HG03196 (cell line): Measurements from ENCODE around the gene GATA3.

ENCODE experiments used
- ATAC-seq: cut with Tn5 transposase; IDR thresholded peaks from one replicate; pipeline ENCODE4 v1.9.1; 2021; ENCODE audit not compliant: unreplicated experiment

Gene GATA3

DNA sequence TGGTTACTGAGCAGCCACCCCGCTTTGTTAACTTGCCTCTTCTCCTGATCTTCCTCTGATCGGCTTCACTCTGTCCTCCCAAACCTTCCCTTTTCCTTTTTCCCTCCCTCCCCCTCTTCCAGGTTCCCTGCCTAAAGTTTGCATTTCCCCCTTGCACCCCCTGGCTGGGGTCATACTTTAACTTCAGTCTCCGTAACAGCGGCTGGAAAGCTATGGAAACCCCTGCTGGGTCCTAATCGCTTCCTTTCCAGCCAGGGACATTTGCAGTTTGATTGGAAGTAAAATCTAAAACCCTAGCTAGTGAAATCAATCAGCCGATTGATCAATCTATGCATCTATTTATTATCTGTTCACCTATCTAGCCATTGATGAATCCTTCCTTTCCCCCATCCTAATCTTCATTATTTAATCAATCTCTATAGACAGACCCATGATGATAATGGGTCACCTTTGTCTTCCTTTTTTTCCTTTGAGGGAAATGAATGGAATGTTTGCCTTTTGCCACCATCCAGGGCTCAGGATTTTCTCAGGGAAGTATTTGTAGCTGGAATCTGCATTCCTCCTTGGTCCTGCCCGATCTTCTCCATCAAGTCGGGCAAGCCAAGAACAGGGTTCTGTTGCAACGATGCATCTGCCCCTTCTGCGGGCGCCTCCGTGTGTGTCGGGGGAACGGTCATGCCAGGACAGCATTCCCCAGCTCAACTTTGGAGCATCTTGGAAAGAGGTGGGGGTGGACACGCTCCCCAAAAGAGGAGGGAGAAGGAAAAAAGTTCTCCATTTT, 8.8 kb downstream of the GATA3 start:
- no peak for ATAC-seq

DNA sequence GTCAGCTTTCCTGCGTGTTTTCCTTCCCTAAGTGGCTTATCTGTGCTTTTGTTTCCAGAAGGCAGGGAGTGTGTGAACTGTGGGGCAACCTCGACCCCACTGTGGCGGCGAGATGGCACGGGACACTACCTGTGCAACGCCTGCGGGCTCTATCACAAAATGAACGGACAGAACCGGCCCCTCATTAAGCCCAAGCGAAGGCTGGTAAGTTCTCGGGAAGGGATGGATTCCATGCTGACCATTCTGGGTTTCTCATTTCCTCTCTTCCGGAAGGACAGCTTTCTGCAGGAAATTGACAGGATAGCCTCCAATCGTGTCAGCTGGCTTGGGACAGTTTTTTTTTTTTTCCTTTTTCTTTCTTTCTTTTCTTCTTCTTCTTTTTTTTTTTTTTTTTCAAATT, 9.4 kb downstream of the GATA3 start:
- no peak for ATAC-seq

DNA sequence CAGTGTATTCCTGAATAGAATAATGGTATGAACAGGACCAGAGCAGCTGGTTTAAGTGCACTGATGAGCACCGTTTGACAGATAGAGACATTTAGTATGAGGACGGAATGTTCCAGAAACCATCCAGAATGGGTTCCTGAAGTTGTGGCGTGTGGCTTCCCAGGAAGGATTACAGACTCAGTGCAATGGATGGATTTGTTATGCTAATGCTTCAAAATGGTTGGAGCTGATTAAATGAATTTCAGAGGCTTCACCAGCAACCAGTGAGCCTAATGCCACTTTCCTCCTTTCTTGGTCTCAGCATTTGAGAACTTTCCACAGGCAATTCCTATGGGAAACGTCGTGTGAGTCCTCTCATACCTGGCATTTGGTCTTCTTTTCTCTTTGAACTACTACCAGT, 9.9 kb downstream of the GATA3 start:
- no peak for ATAC-seq

DNA sequence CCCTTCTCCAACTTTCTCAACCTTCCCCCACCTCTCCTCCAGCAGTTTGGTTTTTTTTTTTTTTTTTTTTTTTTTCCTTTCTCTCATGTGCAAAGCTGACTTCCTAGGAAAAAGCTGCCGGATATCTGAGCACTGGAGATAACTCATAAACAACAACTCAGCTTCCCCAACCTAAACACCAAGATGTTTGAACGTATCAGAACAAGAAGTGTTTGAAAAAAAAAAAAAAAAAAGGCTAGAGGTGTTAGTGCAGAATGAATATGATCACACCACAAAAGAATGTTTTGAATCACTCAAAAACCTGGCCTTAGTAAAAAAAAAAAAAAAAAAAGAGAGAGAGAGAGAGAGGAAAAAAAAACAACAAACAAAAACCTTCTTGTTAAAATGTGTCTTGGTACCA, 11.2 kb downstream of the GATA3 start:
- ATAC-seq = no peak

DNA sequence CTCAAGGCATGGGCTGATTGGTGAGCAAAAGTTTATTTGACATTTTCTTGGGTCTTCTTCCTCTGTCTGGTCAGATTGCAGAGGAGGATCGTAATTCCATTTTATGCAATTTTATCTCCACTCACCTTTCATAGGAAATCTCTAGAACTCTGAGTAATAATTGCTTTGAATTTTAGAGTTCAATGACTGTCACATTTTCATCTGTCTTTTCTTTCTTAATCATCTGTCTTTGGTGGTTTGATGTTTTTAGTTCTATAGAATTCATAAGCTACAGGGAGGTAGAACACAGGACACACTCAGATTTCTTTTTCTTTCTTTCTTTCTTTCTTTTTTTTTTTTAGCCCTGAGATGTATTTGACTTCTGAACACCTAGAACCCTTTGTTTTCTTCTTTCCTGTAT, 11.6 kb downstream of the GATA3 start:
- no peak for ATAC-seq

DNA sequence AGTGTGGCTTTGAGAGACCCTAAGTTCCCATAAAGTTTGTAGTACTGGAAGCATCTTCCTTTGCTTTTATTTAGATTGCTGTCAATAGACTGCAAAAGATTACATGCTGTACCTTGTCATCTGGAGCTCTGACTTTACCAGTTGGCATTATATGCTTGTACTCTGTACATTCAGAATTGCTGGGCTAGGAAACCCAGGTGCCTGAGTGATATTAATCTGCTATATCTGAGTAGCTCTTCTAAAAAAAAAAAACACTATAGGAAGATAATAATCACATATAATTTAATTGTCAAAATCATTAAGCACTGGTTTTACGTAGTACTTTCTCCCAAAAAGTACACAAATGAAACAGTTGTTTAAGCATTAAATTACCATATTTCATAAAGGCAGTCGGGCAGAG, 12.3 kb downstream of the GATA3 start:
- ATAC-seq = no peak

DNA sequence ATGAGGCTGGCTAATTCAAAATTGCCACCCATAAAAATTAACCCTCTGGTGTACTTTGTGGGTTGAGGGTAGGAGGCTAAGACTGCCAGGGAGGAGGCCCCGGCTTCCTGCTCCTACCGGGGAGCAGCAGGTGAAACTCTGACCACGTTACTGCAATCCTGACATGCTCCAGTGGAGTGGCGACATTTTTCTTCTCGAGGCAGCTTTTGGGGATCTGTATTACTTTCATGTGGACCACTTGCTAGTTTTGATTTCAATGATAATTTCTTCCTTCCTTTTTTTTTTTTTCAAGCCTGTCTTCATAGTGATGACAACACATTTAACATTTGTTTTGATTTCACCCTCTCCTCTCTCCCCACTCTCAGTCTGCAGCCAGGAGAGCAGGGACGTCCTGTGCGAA, 14.6 kb downstream of the GATA3 start:
- ATAC-seq = no peak

DNA sequence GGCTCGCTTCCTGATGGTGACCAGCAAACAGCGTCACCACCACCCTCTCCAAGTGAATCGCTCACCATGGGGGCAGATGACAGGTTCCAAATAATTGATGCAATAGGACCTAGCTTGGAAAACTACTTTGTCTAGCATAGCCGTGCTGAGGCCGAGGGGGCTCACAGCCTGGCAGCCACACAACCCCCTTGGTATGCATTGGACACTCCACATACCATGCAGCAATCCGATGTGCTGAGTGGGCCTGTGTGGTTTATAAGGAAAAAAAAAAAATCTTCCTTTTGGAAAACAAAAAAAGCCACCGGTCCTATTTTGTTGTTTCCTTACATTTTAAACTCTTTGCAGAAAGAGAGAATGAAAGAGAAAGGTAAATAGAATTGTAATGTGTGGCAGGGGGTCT, 15.1 kb downstream of the GATA3 start:
- no peak for ATAC-seq

DNA sequence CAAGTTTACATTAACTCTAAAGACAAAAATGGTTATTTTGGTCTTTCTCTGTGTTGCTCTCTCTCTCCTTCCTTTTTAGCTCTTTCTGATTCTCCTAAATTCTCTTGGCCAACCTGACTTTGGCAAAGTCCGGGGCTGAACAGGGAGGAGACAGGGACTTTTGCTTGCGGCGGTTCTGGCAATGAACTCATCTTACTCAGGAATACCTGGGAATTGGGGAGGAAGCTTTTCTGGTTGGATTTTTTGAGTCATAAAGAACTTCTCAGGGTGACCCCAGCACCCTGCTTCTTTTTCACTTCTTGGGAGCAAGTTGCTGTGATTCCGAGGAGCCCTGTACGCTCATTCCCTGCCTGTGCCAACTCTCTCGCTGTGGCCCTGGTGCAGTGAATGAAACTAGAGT, 16.0 kb downstream of the GATA3 start:
- ATAC-seq = no peak

DNA sequence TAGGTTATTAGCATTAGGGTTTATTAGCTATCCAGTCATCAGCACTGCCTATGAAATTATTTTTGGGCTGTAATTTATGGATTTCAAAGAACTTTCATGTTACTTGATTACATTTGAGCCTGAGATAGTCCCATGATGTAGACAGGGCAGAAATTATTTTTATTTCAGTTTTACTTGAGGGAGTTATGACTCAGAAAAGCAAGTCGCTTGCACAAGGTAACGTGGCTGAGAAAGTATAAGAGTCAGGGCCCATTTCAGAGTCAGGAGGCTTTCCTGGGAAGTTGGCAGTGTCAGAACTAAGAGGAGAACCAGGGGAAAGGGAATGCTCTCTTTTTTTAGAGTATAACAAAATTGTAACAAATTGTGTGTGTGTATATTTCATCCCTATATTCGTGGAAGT, 16.5 kb downstream of the GATA3 start:
- no peak for ATAC-seq

DNA sequence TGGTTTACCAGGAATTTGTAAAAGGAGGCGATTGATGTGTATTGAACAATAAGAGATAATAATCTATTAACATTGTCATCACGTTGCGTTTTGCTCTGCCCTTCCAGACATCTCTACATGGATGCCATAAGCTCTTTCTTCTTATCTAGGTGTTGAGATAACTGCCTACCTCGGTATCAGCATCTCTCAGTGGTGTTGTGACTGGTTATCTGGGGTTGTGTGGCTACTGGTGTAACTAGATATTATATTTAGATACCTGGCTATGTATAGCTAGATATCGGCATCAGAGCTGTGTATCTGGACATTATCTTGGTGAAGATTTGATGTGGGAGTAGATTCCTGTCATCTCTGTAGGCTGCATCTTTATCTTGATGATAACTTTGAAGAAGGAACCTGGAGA, 17.2 kb downstream of the GATA3 start:
- ATAC-seq = no peak

DNA sequence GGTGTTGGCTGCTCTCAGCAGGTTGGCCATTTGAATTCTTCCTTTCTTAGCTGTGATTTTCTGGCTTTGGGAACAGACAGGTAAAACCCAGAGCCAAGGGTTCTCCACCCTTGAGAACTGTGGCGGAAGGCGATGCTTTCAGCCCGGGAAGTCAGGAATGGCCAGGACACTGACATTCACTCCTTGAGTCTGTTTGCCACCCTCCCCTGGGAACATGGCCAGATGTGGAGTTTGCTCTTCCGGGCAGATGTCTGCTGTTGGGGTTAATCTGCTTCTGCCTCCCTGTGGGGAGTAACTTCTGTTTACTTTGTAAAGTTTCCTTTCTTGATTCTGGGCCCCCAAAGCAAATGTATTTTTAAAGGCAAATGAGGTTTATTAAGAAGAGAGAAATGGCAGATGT, 17.7 kb downstream of the GATA3 start:
- ATAC-seq = no peak

DNA sequence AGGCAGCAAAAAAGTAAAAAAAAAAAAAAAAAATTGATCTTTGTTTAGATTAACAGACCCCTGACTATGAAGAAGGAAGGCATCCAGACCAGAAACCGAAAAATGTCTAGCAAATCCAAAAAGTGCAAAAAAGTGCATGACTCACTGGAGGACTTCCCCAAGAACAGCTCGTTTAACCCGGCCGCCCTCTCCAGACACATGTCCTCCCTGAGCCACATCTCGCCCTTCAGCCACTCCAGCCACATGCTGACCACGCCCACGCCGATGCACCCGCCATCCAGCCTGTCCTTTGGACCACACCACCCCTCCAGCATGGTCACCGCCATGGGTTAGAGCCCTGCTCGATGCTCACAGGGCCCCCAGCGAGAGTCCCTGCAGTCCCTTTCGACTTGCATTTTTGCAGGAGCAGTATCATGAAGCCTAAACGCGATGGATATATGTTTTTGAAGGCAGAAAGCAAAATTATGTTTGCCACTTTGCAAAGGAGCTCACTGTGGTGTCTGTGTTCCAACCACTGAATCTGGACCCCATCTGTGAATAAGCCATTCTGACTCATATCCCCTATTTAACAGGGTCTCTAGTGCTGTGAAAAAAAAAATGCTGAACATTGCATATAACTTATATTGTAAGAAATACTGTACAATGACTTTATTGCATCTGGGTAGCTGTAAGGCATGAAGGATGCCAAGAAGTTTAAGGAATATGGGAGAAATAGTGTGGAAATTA, 19.4 kb downstream of the GATA3 start:
- ATAC-seq = no peak

DNA sequence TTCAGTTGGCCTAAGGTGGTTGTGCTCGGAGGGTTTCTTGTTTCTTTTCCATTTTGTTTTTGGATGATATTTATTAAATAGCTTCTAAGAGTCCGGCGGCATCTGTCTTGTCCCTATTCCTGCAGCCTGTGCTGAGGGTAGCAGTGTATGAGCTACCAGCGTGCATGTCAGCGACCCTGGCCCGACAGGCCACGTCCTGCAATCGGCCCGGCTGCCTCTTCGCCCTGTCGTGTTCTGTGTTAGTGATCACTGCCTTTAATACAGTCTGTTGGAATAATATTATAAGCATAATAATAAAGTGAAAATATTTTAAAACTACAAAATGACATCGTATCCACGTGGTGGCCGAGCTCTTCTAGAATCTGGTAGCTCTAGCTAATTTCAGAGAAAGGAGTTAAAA, 20.4 kb downstream of the GATA3 start:
- no peak for ATAC-seq

DNA sequence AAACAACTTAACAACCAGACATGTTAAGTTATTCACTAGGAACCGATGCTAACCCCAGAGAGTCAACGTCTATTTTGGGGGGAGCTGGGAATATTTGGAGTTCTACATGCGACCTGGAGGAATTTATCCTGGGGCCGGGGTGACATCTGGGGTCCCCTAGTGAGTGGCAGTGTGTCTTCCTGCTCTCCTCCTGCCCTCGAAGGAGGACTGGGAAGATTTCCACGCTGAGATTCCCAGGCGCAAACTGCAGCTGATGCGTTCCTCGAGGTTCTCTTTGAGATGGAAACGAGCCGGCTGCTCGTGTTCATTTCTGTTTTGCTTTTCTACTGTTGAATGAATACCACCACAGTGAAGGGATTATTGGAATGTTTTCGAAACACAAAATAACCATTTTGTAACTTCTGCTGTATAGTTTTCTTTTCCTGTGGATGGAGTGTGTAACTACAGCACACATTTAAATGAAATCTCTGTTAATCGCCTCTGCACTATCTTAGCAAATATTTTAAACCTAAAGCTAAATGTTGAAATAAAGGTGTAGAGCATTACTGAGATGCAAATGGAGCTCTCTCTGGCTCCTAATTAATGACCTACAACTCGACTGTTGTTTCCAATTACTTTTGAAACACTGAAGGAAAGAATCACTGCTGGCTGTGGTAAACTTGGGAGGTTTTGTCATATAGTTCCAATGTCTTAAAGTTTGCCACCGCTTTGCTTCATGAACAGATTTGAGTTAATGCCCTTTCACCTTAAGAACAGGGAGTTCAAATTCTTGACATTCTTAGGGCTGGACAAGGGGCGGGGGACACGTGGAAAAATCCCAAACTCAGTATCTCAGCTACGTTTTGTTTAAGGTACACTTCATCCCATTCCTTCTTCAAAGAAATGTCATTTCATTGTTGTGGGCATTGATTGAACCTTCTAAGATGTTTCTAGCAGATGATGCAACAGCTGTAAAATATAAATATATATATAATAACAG, 21.1 kb downstream of the GATA3 start:
- no peak for ATAC-seq

DNA sequence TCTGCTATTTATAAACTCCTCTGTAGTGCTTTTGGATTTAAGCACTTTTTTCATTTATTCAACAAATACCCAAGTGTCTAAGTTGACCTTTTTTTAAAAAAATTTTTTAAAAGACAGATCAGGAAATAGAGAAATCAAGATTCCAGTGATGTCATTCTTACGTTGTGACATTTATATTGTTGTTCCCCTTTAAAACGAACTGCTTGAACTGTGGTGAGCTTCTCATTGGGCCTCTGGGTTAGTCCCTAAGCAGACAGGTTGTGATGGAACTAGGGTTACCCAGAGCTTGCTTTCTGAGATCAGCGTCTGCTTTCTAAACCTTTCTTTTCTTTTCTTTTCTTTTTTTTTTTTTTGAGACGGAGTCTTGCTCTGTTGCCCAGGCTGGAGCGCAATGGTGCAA, 22.4 kb downstream of the GATA3 start:
- ATAC-seq = no peak

DNA sequence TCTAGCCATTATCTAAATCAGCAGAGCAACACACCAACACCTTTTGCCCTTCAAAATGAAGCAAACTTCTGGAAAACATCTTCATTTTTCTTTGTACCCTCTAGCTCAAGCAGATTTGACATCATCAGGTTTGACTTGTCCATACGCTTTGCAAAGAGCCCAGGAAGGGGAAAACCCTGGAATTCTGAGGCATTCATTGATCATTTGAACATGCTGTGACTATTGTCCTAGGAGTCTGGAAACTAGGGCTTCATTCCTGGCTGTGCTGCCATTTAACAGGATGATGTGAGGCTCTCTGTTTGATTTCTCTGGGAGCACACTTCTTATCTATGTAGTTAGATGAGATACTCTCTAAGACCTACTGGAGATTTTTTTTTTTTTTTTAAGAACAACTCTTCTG, 23.5 kb downstream of the GATA3 start:
- no peak for ATAC-seq

DNA sequence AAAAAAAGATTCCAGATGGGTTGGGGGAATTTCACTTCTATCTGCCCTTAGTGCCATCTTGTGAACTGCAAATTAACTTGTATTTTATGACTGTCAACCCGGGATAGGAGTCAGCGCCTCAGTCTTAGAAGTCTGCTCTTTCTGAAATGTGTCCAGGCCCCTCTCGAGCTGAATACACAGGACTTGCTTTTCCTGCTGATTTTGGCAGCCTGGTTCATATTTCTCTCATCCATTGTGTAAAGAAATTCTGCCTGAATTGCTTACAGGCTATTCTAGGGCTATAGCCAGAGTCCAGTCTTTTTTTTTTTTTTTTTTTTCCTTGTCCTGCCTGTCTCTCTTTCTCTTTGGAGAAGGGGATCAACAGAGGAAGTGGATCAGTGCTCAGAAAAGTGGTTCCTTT, 24.6 kb downstream of the GATA3 start:
- no peak for ATAC-seq

DNA sequence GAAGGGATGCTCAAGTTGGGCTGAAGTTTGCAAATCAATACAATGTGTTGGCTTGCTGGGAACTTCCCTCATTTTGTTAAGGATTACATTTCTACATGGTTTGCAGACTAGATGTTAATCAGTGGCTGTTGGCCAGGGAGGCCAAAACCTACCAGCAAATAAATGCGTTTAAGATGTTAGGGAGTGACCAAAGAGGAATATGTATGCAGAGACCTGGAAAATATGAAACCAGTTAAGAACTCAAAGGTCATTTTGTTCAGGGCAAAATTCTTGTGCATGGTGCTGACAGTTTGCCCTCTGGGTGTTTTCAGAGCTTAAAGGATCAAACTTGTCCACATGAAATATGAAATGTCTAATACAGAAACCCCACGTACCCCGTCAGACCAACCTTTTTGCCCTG, 30.3 kb downstream of the GATA3 start:
- no peak for ATAC-seq

DNA sequence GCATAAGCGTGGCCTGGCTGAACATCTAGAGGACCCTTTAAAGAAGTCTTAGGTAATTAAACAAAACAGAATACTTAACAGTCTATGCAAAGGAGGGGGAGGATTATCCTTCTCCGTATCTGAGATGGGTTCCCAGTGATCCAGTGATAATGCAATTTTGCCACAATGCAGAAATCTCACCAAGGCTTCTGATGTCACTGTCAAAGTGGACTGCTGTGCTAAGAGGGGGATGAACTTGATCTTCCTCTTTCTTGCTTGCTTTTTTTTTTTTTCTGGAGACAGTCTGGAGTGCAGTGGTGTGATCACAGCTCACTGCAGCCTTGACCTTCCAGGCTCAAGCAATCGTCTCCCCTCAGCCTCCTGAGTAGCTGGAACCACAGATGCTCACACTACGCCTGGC, 30.8 kb downstream of the GATA3 start:
- ATAC-seq = no peak

DNA sequence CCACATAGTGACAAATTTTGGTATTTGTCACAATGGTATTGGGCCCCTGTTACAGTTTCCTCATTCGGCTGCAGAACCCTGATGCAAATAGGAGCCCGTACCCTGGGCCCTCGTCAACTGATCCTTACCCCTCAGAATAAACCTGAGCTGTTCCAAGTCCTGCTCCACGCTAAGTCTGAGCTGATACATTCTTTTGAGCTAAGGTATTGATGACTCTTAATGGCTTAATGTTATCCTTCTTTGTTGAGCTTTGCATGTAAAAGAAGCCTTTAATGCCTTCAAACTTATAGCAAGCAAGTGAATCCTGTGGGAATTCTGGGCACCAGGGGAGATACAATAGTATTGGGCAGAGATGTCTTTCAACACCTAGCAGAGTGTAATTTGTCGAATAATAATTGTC, 31.8 kb downstream of the GATA3 start:
- ATAC-seq = no peak

DNA sequence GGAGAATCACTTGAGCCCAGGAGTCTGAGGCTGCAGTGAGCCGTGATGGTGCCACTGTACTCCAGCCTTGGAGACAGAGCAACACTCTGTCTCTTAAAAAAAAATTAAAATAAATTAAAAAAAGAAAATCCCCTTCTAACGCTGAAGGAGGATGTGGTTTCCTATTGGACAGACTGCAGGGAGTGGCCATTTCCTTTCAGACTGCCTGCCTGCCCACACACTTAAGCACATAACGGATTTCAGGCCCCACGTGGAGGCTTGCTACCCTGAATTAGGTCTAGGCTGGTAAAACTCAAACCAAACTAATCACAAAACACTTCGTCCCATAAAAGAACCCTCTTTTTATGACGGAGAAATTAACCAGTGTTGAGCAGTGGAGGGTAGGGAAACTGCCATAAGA, 34.0 kb downstream of the GATA3 start:
- no peak for ATAC-seq
